NT2/D1 (cell line): Measurements from ENCODE around the gene GNG13.

Source experiments
- DNase-seq: peaks from one replicate; pipeline ENCODE4 v3.0.0-alpha.2; 2011; ENCODE audit warnings: low read depth, low spot score
- H3K27me3 ChIP-seq: 2 replicates; pipeline ENCODE4 v1.6.0; 2011; ENCODE audit warnings: mild to moderate bottlenecking; ENCODE audit not compliant: insufficient read length, insufficient read depth
- H3K36me3 ChIP-seq: 2 replicates; pipeline ENCODE4 v1.6.1; 2011; ENCODE audit warnings: mild to moderate bottlenecking, low read length, mixed read lengths; ENCODE audit not compliant: insufficient read depth, insufficient read length
- H3K4me1 ChIP-seq: 2 replicates; pipeline ENCODE4 v1.5.1; 2011; ENCODE audit not compliant: insufficient read depth, insufficient read length
- H3K4me3 ChIP-seq: 2 replicates; pipeline ENCODE4 v1.5.1; 2011; ENCODE audit warnings: low read depth; ENCODE audit not compliant: insufficient read length
- H3K9ac ChIP-seq: 2 replicates; pipeline ENCODE4 v1.6.0; 2011; ENCODE audit warnings: low read depth; ENCODE audit not compliant: insufficient read length
- H3K9me3 ChIP-seq: 2 replicates; pipeline ENCODE4 v1.5.1; 2011; ENCODE audit warnings: mild to moderate bottlenecking, low read length; ENCODE audit not compliant: insufficient read depth
- SUZ12 ChIP-seq: IDR thresholded peaks from 2 replicates; pipeline ENCODE4 v1.6.1; 2011; ENCODE audit not compliant: insufficient read length, insufficient read depth; ENCODE audit errors: extremely low read depth
- YY1 ChIP-seq: IDR thresholded peaks from 2 replicates; pipeline ENCODE4 v1.6.1; 2011; ENCODE audit not compliant: insufficient read length, insufficient read depth
- ZNF274 ChIP-seq: IDR thresholded peaks from 2 replicates; pipeline ENCODE4 v1.6.1; 2011; ENCODE audit warnings: mild to moderate bottlenecking, low read depth, low read length

GNG13 gene

DNA sequence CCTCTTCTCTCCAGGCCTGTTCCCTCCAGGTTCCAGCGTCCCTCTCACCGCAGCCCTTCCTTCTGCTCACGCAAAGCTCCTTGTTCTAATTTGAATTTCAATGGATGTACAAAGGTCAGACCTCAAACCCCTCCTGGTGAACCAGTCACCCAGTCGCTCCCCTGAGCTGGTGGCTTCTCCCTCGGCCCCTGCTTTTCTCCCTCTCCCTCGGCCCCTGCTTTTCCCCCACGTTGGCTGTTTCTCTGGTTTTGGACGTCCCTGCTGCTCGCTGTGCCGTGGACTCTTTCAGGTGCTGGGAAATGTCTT lies 48.6 kb downstream of the GNG13 start:
- peak; percentile 61 for DNase-seq
- H3K4me1 ChIP-seq, result peaks cover 10% of the 10 kb centered on the region
- H3K9ac ChIP-seq, result peak overlapping the region; percentile 71
- no peaks in the 10 kb centered on the region for H3K36me3 ChIP-seq
- H3K9me3 ChIP-seq, result no peaks in the 10 kb centered on the region
- H3K27me3 ChIP-seq, result peaks cover 5% of the 10 kb centered on the region
- TF ChIP-seq SUZ12, result no peak
- TF ChIP-seq YY1, result no peak
- no peak for TF ChIP-seq ZNF274
- peak overlapping the region; percentile 22 for H3K4me3 ChIP-seq

- Histone ChIP-seq H3K4me1 (peaks cover 10% of the 10 kb centered on the region), H3K9me3 (no peaks in the 10 kb centered on the region), H3K9ac (peak overlapping the region; percentile 71), H3K36me3 (no peaks in the 10 kb centered on the region), H3K4me3 (no peak overlapping the region), H3K27me3 (peaks cover 5% of the 10 kb centered on the region)
- TF ChIP-seq ZNF274, result no peak
- no peak for TF ChIP-seq SUZ12
- DNase-seq, result no peak
Measured at GRCh38 chr16:751152-752006, 49.2 kb downstream of the GNG13 start.

GRCh38 chr16:750485-750884 lies 50.0 kb downstream of the GNG13 start:
- Histone ChIP-seq H3K4me1 (peaks cover 10% of the 10 kb centered on the region), H3K9ac (peak overlapping the region; percentile 36), H3K4me3 (no peak overlapping the region), H3K27me3 (peaks cover 5% of the 10 kb centered on the region), H3K9me3 (no peaks in the 10 kb centered on the region), H3K36me3 (no peaks in the 10 kb centered on the region)
- no peak for DNase-seq
- TF ChIP-seq YY1 (no peak), ZNF274 (no peak), SUZ12 (no peak)

- Histone ChIP-seq H3K9me3 (no peaks in the 10 kb centered on the region), H3K27me3 (peaks cover 5% of the 10 kb centered on the region), H3K36me3 (no peaks in the 10 kb centered on the region), H3K9ac (no peak overlapping the region), H3K4me3 (no peak overlapping the region), H3K4me1 (peaks cover 10% of the 10 kb centered on the region)
- DNase-seq, result no peak
- TF ChIP-seq SUZ12 (no peak), YY1 (no peak), ZNF274 (no peak)
Measured at GRCh38 chr16:749010-749409, 51.5 kb downstream of the GNG13 start.
